RCC 7860 (cell line): Measurements from ENCODE around the gene C5orf58.

Experiments
- DNase-seq: peaks from one replicate; pipeline ENCODE4 v3.0.0-alpha.2; 2015; ENCODE audit warnings: low spot score
- FAIRE-seq: peaks from 2 replicates; lab custom pipeline; 2012; peaks lifted over from hg19 to GRCh38; lab: Jason Lieb, UNC

The C5orf58 gene

GRCh38 chr5:170278611-170279458 is 46.0 kb downstream of the C5orf58 start:
- FAIRE-seq (no peak), DNase-seq (no peak)

- FAIRE-seq, result no peak
These were observed 46.7 kb downstream of the C5orf58 start for GRCh38 chr5:170279459-170279817.

GRCh38 chr5:170280011-170280493 is 47.3 kb downstream of the C5orf58 start:
- no peak for FAIRE-seq
- no peak for DNase-seq

More at GRCh38 chr5:170279459-170279817, 46.7 kb downstream of the C5orf58 start:
- DNase-seq, result no peak

GRCh38 chr5:170283296-170283695 is 50.5 kb downstream of the C5orf58 start:
- no peak for DNase-seq
- FAIRE-seq, result no peak

GRCh38 chr5:170284231-170284630 is 51.4 kb downstream of the C5orf58 start:
- no peak for FAIRE-seq
- no peak for DNase-seq

- FAIRE-seq (no peak), DNase-seq (no peak)
These were observed 52.4 kb downstream of the C5orf58 start for GRCh38 chr5:170285181-170285580.

GRCh38 chr5:170286386-170286925 is 53.7 kb downstream of the C5orf58 start:
- FAIRE-seq, result no peak

GRCh38 chr5:170287532-170287931 is 54.7 kb downstream of the C5orf58 start:
- no peak for FAIRE-seq
- no peak for DNase-seq

More at GRCh38 chr5:170286386-170286925, 53.7 kb downstream of the C5orf58 start:
- DNase-seq, result no peak

GRCh38 chr5:170288151-170288550 is 55.4 kb downstream of the C5orf58 start:
- DNase-seq, result no peak
- no peak for FAIRE-seq

- FAIRE-seq (no peak), DNase-seq (no peak)
These were observed 55.8 kb downstream of the C5orf58 start for GRCh38 chr5:170288551-170288950.

- DNase-seq (no peak), FAIRE-seq (no peak)
These were observed 56.3 kb downstream of the C5orf58 start for GRCh38 chr5:170289121-170289520.

- no peak for DNase-seq
- no peak for FAIRE-seq
These were observed 57.0 kb downstream of the C5orf58 start for GRCh38 chr5:170289764-170290163.

GRCh38 chr5:170290498-170290897 is 57.7 kb downstream of the C5orf58 start:
- FAIRE-seq (no peak), DNase-seq (no peak)

- DNase-seq (no peak), FAIRE-seq (no peak)
These were observed 59.7 kb downstream of the C5orf58 start for GRCh38 chr5:170292179-170293104.

- DNase-seq (no peak), FAIRE-seq (no peak)
These were observed 60.5 kb downstream of the C5orf58 start for GRCh38 chr5:170293273-170293672.

GRCh38 chr5:170294057-170294456 is 61.3 kb downstream of the C5orf58 start:
- no peak for DNase-seq
- FAIRE-seq, result no peak

- no peak for FAIRE-seq
- DNase-seq, result no peak
These were observed 61.8 kb downstream of the C5orf58 start for GRCh38 chr5:170294556-170294955.
